Measurements from ENCODE around the gene CYFIP2. TPM values are rescaled to one million over a fixed set of nuclear protein-coding genes. Genes with fewer than 3 reads are reported as not detected.

CYFIP2 gene
- total and polyA plus RNA-seq, 2 of the 13 experiments (the other 11 are each of a cell fraction or from before 2014, with no cell fraction given) = 22.6 to 30.3 TPM

- TF ChIP-seq ATF3 (CRISPR knock-in tag; IDR thresholded peaks at IDR 0.05) (no peak), U2AF2 (IDR thresholded peaks at IDR 0.05; ENCODE audit: low read depth, low read length) (no peak), SIX1 (CRISPR knock-in tag; IDR thresholded peaks at IDR 0.05; ENCODE audit: borderline replicate concordance) (no peak), NFE2L1 (CRISPR knock-in tag; IDR thresholded peaks at IDR 0.05; ENCODE audit: borderline replicate concordance) (no peak), ZNF296 (CRISPR knock-in tag; conservative IDR thresholded peaks at IDR 0.05) (no peak), ZNF549 (CRISPR knock-in tag; IDR thresholded peaks at IDR 0.05) (no peak), ZNF777 (CRISPR knock-in tag; IDR thresholded peaks at IDR 0.05) (no peak), FLYWCH1 (CRISPR knock-in tag; IDR thresholded peaks at IDR 0.05) (no peak), SSRP1 (CRISPR knock-in tag; IDR thresholded peaks at IDR 0.05) (no peak), ZNF720 (CRISPR knock-in tag; IDR thresholded peaks at IDR 0.05) (no peak), SETDB1 (CRISPR knock-in tag; IDR thresholded peaks at IDR 0.05; ENCODE audit: borderline replicate concordance) (no peak), ZNF367 (CRISPR knock-in tag; IDR thresholded peaks at IDR 0.05; ENCODE audit: borderline replicate concordance) (no peak)
- TF ChIP-seq, protein P1, sequence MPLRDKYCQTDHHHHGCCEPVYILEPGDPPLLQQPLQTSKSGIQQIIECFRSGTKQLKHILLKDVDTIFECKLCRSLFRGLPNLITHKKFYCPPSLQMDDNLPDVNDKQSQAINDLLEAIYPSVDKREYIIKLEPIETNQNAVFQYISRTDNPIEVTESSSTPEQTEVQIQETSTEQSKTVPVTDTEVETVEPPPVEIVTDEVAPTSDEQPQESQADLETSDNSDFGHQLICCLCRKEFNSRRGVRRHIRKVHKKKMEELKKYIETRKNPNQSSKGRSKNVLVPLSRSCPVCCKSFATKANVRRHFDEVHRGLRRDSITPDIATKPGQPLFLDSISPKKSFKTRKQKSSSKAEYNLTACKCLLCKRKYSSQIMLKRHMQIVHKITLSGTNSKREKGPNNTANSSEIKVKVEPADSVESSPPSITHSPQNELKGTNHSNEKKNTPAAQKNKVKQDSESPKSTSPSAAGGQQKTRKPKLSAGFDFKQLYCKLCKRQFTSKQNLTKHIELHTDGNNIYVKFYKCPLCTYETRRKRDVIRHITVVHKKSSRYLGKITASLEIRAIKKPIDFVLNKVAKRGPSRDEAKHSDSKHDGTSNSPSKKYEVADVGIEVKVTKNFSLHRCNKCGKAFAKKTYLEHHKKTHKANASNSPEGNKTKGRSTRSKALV (CRISPR knock-in tag; IDR thresholded peaks at IDR 0.05) = no peak
- TF ChIP-seq, protein P2, sequence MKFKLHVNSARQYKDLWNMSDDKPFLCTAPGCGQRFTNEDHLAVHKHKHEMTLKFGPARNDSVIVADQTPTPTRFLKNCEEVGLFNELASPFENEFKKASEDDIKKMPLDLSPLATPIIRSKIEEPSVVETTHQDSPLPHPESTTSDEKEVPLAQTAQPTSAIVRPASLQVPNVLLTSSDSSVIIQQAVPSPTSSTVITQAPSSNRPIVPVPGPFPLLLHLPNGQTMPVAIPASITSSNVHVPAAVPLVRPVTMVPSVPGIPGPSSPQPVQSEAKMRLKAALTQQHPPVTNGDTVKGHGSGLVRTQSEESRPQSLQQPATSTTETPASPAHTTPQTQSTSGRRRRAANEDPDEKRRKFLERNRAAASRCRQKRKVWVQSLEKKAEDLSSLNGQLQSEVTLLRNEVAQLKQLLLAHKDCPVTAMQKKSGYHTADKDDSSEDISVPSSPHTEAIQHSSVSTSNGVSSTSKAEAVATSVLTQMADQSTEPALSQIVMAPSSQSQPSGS (CRISPR knock-in tag; IDR thresholded peaks at IDR 0.05) = no peak
- H3K4me3 ChIP-seq (replicated peaks in 1 of 3; ENCODE audit: insufficient read depth in 1 of 3, low read depth in 2 of 3, low read length in 3 of 3) = no peak overlapping the region
- in situ Hi-C loops (cut with HindIII; ENCODE audit: extremely low pct_ligation_motif_present, low pct_unique_long_range_greater_than_20kb) = no loop called here
- DNase-seq (ENCODE audit: low spot score) (no peak), ATAC-seq (no peak), FAIRE-seq (no peak)
- H3K9me3 ChIP-seq (ENCODE audit: low read length) = no peaks in the 10 kb centered on the region
- CTCF ChIA-PET (ENCODE audit: low intra/inter-chr PET ratio, low total read pairs) = no interaction called here
- no peak overlapping the region for H3K9ac ChIP-seq (ENCODE audit: insufficient read depth, low read depth, low read length)
- no peaks in the 10 kb centered on the region for H4K20me1 ChIP-seq (ENCODE audit: insufficient read depth, low read length)
- H3K79me2 ChIP-seq (ENCODE audit: insufficient read depth, low read length) = no peaks in the 10 kb centered on the region
- no TSS peak for BruUV-seq (replicated peaks)
- H2AFZ ChIP-seq (ENCODE audit: low read length) = no peak overlapping the region
- POLR2A ChIA-PET = no interaction called here
- H3K4me1 ChIP-seq (ENCODE audit: insufficient read depth, low read length) = peaks cover 45% of the 10 kb centered on the region
- peaks cover 0 to 23% of the 10 kb centered on the region in 2 experiments; a peak in 2 of 5 replicates for H3K36me3 ChIP-seq (replicated peaks in 1 of 2; ENCODE audit: control insufficient read depth in 1 of 2, insufficient read depth in 2 of 2, low read length in 2 of 2)
- no peaks in the 10 kb centered on the region for H3K27me3 ChIP-seq (ENCODE audit: control insufficient read depth in 1 of 2, insufficient read depth in 2 of 2, low read length in 2 of 2)
- no peak overlapping the region for H3K27ac ChIP-seq (ENCODE audit: extremely low read length, insufficient read depth, low read length)
- no peak overlapping the region for H3K4me2 ChIP-seq (ENCODE audit: low read depth, low read length)
- intact Hi-C loops (cut with micrococcal nuclease; ENCODE audit: unreplicated experiment) = no loop called here
Observed at GRCh38 chr5:157388111-157388710, 122.3 kb downstream of the CYFIP2 start.
